NCI-H526 treated with DMSO at 0.1 percent for 48 hours (cell line): Measurements from ENCODE around the gene YPEL3.
A peak's percentile ranks its signal among the peaks of the same experiment; 100 is the strongest.

Source experiments
- DNase-seq: peaks from one replicate; lab custom pipeline; 2025; lab: John Stamatoyannopoulos, UW

Gene YPEL3

GRCh38 chr16:30069611-30070462 is 26.2 kb downstream of the YPEL3 start:
- DNase-seq: no peak

GRCh38 chr16:30068750-30069610 is 27.0 kb downstream of the YPEL3 start:
- peak; percentile 17 for DNase-seq

- no peak for DNase-seq
These were observed 27.7 kb downstream of the YPEL3 start for GRCh38 chr16:30068333-30068732.

- DNase-seq: no peak
These were observed 28.5 kb downstream of the YPEL3 start for GRCh38 chr16:30067584-30067916.

- no peak for DNase-seq
These were observed 29.0 kb downstream of the YPEL3 start for GRCh38 chr16:30066761-30067583.

GRCh38 chr16:30065943-30066760 is 29.9 kb downstream of the YPEL3 start:
- no peak for DNase-seq

GRCh38 chr16:30065102-30065942 is 30.7 kb downstream of the YPEL3 start, which contains the start of gene ALDOA:
Gene ALDOA (plus strand): TSS chr16:30065760. CDS start chr16:30066898, 1,138 bp downstream.
- DNase-seq: peak; percentile 94

- no peak for DNase-seq
These were observed 31.3 kb downstream of the YPEL3 start for GRCh38 chr16:30064729-30065101.

GRCh38 chr16:30063893-30064728 is 31.9 kb downstream of the YPEL3 start:
- peak; percentile 42 for DNase-seq

- DNase-seq: no peak
These were observed 32.6 kb downstream of the YPEL3 start for GRCh38 chr16:30063278-30063892.

GRCh38 chr16:30060836-30061554 is 35.0 kb downstream of the YPEL3 start:
- DNase-seq: no peak

GRCh38 chr16:30060346-30060745 is 35.7 kb downstream of the YPEL3 start:
- no peak for DNase-seq

GRCh38 chr16:30054959-30055553 is 41.0 kb downstream of the YPEL3 start:
- DNase-seq: peak; percentile 19

- no peak for DNase-seq
These were observed 41.6 kb downstream of the YPEL3 start for GRCh38 chr16:30054451-30054850.

GRCh38 chr16:30053376-30054015 is 42.5 kb downstream of the YPEL3 start:
- DNase-seq: no peak

- peak; percentile 83 for DNase-seq
These were observed 43.2 kb downstream of the YPEL3 start for GRCh38 chr16:30052671-30053372.

GRCh38 chr16:30051518-30051917 is 44.5 kb downstream of the YPEL3 start:
- DNase-seq: no peak
